Measurements from ENCODE around the gene ZNF83.
"Not testable (repeated sequence)": the region's sequence is repeated elsewhere in the genome, so short reads cannot be mapped to it uniquely, and the experiment has no call there.

ZNF83 gene

GRCh38 chr19:52646571-52647217 is 8.5 kb upstream of the ZNF83 start:
- TF ChIP-seq CTCF (IDR thresholded peaks at IDR 0.05; ENCODE audit: control insufficient read depth, extremely low read depth, insufficient read depth) = no peak
- no peak overlapping the region for H3K4me3 ChIP-seq (ENCODE audit: low read depth, low read length)
- no peak for DNase-seq (ENCODE audit: low read depth)

- DNase-seq (ENCODE audit: low read depth) = no peak
- TF ChIP-seq CTCF (IDR thresholded peaks at IDR 0.05; ENCODE audit: control insufficient read depth, extremely low read depth, insufficient read depth) = no peak
- H3K4me3 ChIP-seq (ENCODE audit: low read depth, low read length) = no peak overlapping the region
Measured at GRCh38 chr19:52640916-52641315, 2.8 kb upstream of the ZNF83 start.

- H3K4me3 ChIP-seq (ENCODE audit: low read depth, low read length) = no peak overlapping the region
- no peak for DNase-seq (ENCODE audit: low read depth)
- no peak for TF ChIP-seq CTCF (IDR thresholded peaks at IDR 0.05; ENCODE audit: control insufficient read depth, extremely low read depth, insufficient read depth)
Measured at GRCh38 chr19:52639996-52640395, 1.8 kb upstream of the ZNF83 start.

GRCh38 chr19:52638601-52639000 is 446 bp upstream of the ZNF83 start:
- no peak for DNase-seq (ENCODE audit: low read depth)
- peak overlapping the region; percentile 94 for H3K4me3 ChIP-seq (ENCODE audit: low read depth, low read length)
- TF ChIP-seq CTCF (IDR thresholded peaks at IDR 0.05; ENCODE audit: control insufficient read depth, extremely low read depth, insufficient read depth) = no peak

GRCh38 chr19:52635786-52636570 is 2.2 kb downstream of the ZNF83 start:
- no peak for TF ChIP-seq CTCF (IDR thresholded peaks at IDR 0.05; ENCODE audit: control insufficient read depth, extremely low read depth, insufficient read depth)
- no peak for DNase-seq (ENCODE audit: low read depth)
- H3K4me3 ChIP-seq (ENCODE audit: low read depth, low read length) = no peak overlapping the region

GRCh38 chr19:52627441-52627840 is 10.7 kb downstream of the ZNF83 start:
- not testable (repeated sequence) for H3K4me3 ChIP-seq (ENCODE audit: low read depth, low read length); DNase-seq (ENCODE audit: low read depth)

- DNase-seq (ENCODE audit: low read depth) = no peak
- no peak for TF ChIP-seq CTCF (IDR thresholded peaks at IDR 0.05; ENCODE audit: control insufficient read depth, extremely low read depth, insufficient read depth)
- no peak overlapping the region for H3K4me3 ChIP-seq (ENCODE audit: low read depth, low read length)
Measured at GRCh38 chr19:52626915-52627314, 11.2 kb downstream of the ZNF83 start.

Measured in LNCaP clone FGC (cell line).